H1 (cell line): Measurements from ENCODE around the gene DCAF7. TPM values are rescaled to one million over a fixed set of nuclear protein-coding genes. Genes with fewer than 3 reads are reported as not detected.

Source experiments
- CTCF ChIA-PET: fragments of 300-600 bp; sonication (Branson Sonifier 250); formaldehyde crosslinking; loops from one replicate; lab custom pipeline; 2021; ENCODE audit not compliant: partially characterized antibody; lab: Charles Lee
- POLR2A ChIA-PET: fragments of 300-600 bp; sonication (Branson Sonifier 250); formaldehyde crosslinking; loops from one replicate; lab custom pipeline; 2021; ENCODE audit warnings: inconsistent platforms; ENCODE audit not compliant: partially characterized antibody; lab: Charles Lee
- DNase-seq, 2 experiments: peaks; one replicate each; pipeline versions ENCODE4 v3.0.0 to v3.0.0-alpha.2; 2010 to 2022; ENCODE audit warnings: low spot score in 2 of 2, low read depth in 1 of 2, mixed read lengths in 1 of 2
- FAIRE-seq: peaks from 2 replicates; lab custom pipeline; 2011; peaks lifted over from hg19 to GRCh38; lab: Jason Lieb, UNC
- H2AFZ ChIP-seq: 2 replicates; pipeline ENCODE4 v1.8.1; 2012; ENCODE audit warnings: low read length, inconsistent platforms
- H2AK5ac ChIP-seq: 2 replicates; pipeline ENCODE4 v1.6.1; 2013; ENCODE audit warnings: low read depth, low read length
- H2BK120ac ChIP-seq: replicated peaks from 2 replicates; pipeline ENCODE3; 2013; ENCODE audit warnings: low read depth, low read length, inconsistent platforms
- H2BK12ac ChIP-seq: 2 replicates; pipeline ENCODE4 v1.6.1; 2013; ENCODE audit warnings: low read depth, low read length
- H2BK15ac ChIP-seq: 2 replicates; pipeline ENCODE4 v1.6.1; 2013; ENCODE audit warnings: low read length
- H2BK20ac ChIP-seq: 2 replicates; pipeline ENCODE4 v1.6.1; 2013; ENCODE audit warnings: low read length
- H2BK5ac ChIP-seq: 2 replicates; pipeline ENCODE4 v1.6.1; 2013; ENCODE audit warnings: low read depth, low read length
- H3K14ac ChIP-seq: 2 replicates; pipeline ENCODE4 v1.6.1; 2013; ENCODE audit warnings: inconsistent platforms; ENCODE audit not compliant: insufficient read length
- H3K18ac ChIP-seq: 2 replicates; pipeline ENCODE4 v1.6.1; 2013; ENCODE audit warnings: low read length; ENCODE audit errors: extremely low read depth
- H3K23ac ChIP-seq: 2 replicates; pipeline ENCODE4 v1.6.1; 2013; ENCODE audit warnings: inconsistent platforms; ENCODE audit not compliant: insufficient read length
- H3K23me2 ChIP-seq: 2 replicates; pipeline ENCODE4 v1.6.1; 2013; ENCODE audit warnings: low read depth, low read length
- H3K27ac ChIP-seq: 2 replicates; pipeline ENCODE4 v1.6.1; 2011; ENCODE audit warnings: low read depth, low read length, inconsistent platforms
- H3K27me3 ChIP-seq, 4 experiments: replicated peaks in 1 of 4; 1 replicate in 1 of 4; 2 replicates in 3 of 4; pipeline versions ENCODE4 v1.6.1 to v1.8.1; 2011 to 2013; ENCODE audit warnings: low read length in 3 of 4, mild to moderate bottlenecking in 3 of 4, inconsistent platforms in 2 of 4, mixed read lengths in 2 of 4, moderate library complexity in 1 of 4; ENCODE audit not compliant: control insufficient read depth in 3 of 4, insufficient read depth in 3 of 4; ENCODE audit errors: extremely low read depth in 1 of 4
- H3K36me3 ChIP-seq, 4 experiments: 2 replicates each; pipeline versions ENCODE4 v1.6.1 to v1.8.1; 2011 to 2013; ENCODE audit warnings: mild to moderate bottlenecking in 4 of 4, low read length in 3 of 4, moderate library complexity in 2 of 4, control low read depth in 1 of 4, inconsistent platforms in 1 of 4; ENCODE audit not compliant: insufficient read depth in 4 of 4, control insufficient read depth in 2 of 4
- H3K4ac ChIP-seq: replicated peaks from 2 replicates; pipeline ENCODE3; 2013; ENCODE audit warnings: low read length, low read depth, mixed read lengths, inconsistent platforms; ENCODE audit not compliant: insufficient read length
- H3K4me1 ChIP-seq, 4 experiments: replicated peaks in 1 of 4; 1 replicate in 1 of 4; 2 replicates in 3 of 4; pipeline versions ENCODE4 v1.6.1 to v1.8.1; 2011 to 2013; ENCODE audit warnings: low read length in 3 of 4, inconsistent platforms in 2 of 4, mixed read lengths in 1 of 4; ENCODE audit not compliant: insufficient read depth in 4 of 4, control insufficient read depth in 3 of 4
- H3K4me2 ChIP-seq, 2 experiments: 2 replicates each; pipeline versions ENCODE4 v1.6.1 to v1.8.1; 2011 to 2013; ENCODE audit warnings: low read depth in 2 of 2, low read length in 2 of 2, control low read depth in 1 of 2, inconsistent platforms in 1 of 2, mild to moderate bottlenecking in 1 of 2; ENCODE audit not compliant: insufficient read depth in 1 of 2
- H3K4me3 ChIP-seq, 4 experiments: fragments of 200-600, 300-600 bp in 1 of 4; sonication (generic), shearing (Covaris generic), sonication (Bioruptor Twin) in 1 of 4; 2 replicates each; pipeline versions ENCODE4 v1.5.1 to v1.8.1; 2011 to 2016; ENCODE audit warnings: low read length in 4 of 4, low read depth in 3 of 4, control low read depth in 2 of 4, inconsistent platforms in 2 of 4, mild to moderate bottlenecking in 2 of 4, mixed read lengths in 1 of 4, moderate library complexity in 1 of 4; ENCODE audit not compliant: insufficient read depth in 2 of 4; ENCODE audit errors: extremely low read depth in 1 of 4
- H3K56ac ChIP-seq: replicated peaks from 2 replicates; pipeline ENCODE3; 2013; ENCODE audit warnings: low read depth, mild to moderate bottlenecking, mixed read lengths, low read length, inconsistent platforms; ENCODE audit not compliant: insufficient read length
- H3K79me1 ChIP-seq: 2 replicates; pipeline ENCODE4 v1.6.1; 2013; ENCODE audit warnings: low read depth, low read length, control low read depth
- H3K79me2 ChIP-seq, 2 experiments: 2 replicates each; pipeline versions ENCODE4 v1.6.1 to v1.8.1; 2012 to 2013; ENCODE audit warnings: low read length in 2 of 2, mild to moderate bottlenecking in 2 of 2, inconsistent platforms in 1 of 2; ENCODE audit not compliant: insufficient read depth in 2 of 2, control insufficient read depth in 1 of 2
- H3K9ac ChIP-seq, 4 experiments: replicated peaks in 1 of 4; 1 replicate in 1 of 4; 2 replicates in 3 of 4; pipeline versions ENCODE4 v1.6.1 to v1.8.1; 2011 to 2013; ENCODE audit warnings: low read depth in 3 of 4, low read length in 3 of 4, control low read depth in 2 of 4, mild to moderate bottlenecking in 2 of 4, moderate library complexity in 2 of 4, inconsistent platforms in 1 of 4; ENCODE audit errors: extremely low read depth in 1 of 4
- H3K9me3 ChIP-seq, 2 experiments: 2 replicates each; pipeline versions ENCODE4 v1.6.1 to v1.8.1; 2012 to 2013; ENCODE audit warnings: mild to moderate bottlenecking in 2 of 2, moderate library complexity in 2 of 2, control low read depth in 1 of 2, inconsistent platforms in 1 of 2, low read depth in 1 of 2, low read length in 1 of 2, mixed read lengths in 1 of 2; ENCODE audit not compliant: insufficient read depth in 2 of 2
- H4K20me1 ChIP-seq, 2 experiments: replicated peaks in 1 of 2; 2 replicates each; pipeline versions ENCODE3 to v1.8.1; 2011 to 2013; ENCODE audit warnings: inconsistent platforms in 2 of 2, low read length in 2 of 2, mild to moderate bottlenecking in 1 of 2; ENCODE audit not compliant: insufficient read depth in 2 of 2, control insufficient read depth in 1 of 2
- H4K5ac ChIP-seq: 2 replicates; pipeline ENCODE4 v1.6.1; 2013; ENCODE audit warnings: low read length, low read depth, mixed read lengths, inconsistent platforms; ENCODE audit not compliant: insufficient read length
- H4K8ac ChIP-seq: 2 replicates; pipeline ENCODE4 v1.8.0; 2013; ENCODE audit warnings: mild to moderate bottlenecking, moderate library complexity, low read length, inconsistent platforms; ENCODE audit not compliant: insufficient read depth; ENCODE audit errors: extremely low read depth
- H4K91ac ChIP-seq: replicated peaks from 2 replicates; pipeline ENCODE3; 2013; ENCODE audit warnings: low read length, mixed read lengths, inconsistent platforms; ENCODE audit not compliant: insufficient read length
- CTBP2 ChIP-seq: IDR thresholded peaks from 2 replicates; pipeline ENCODE4 v1.7.0; 2011; ENCODE audit warnings: borderline replicate concordance, mild to moderate bottlenecking, moderate library complexity, mixed read lengths, low read length; ENCODE audit not compliant: insufficient read depth, insufficient read length
- EP300 ChIP-seq, 2 experiments: IDR thresholded peaks; 1 replicate in 1 of 2; 2 replicates in 1 of 2; pipeline ENCODE4 v1.6.1; 2011 to 2012; ENCODE audit warnings: low read depth in 2 of 2, low read length in 2 of 2, mild to moderate bottlenecking in 2 of 2, borderline replicate concordance in 1 of 2, inconsistent platforms in 1 of 2, moderate library complexity in 1 of 2
- FOSL1 ChIP-seq: IDR thresholded peaks from 2 replicates; pipeline ENCODE4 v1.6.1; 2011; ENCODE audit warnings: mild to moderate bottlenecking, low read depth, low read length, moderate library complexity; ENCODE audit not compliant: insufficient read depth
- GABPA ChIP-seq: IDR thresholded peaks from 2 replicates; pipeline ENCODE4 v1.6.1; 2011; ENCODE audit warnings: mild to moderate bottlenecking, low read length, moderate library complexity, borderline replicate concordance; ENCODE audit not compliant: insufficient read depth
- NRF1 ChIP-seq: IDR thresholded peaks from 2 replicates; pipeline ENCODE4 v1.6.1; 2011; ENCODE audit warnings: mild to moderate bottlenecking, low read depth, low read length, improper control_type of control experiment
- POLR2A ChIP-seq, 2 experiments: IDR thresholded peaks; 1 replicate in 1 of 2; 2 replicates in 1 of 2; pipeline ENCODE4 v1.6.1; 2011; ENCODE audit warnings: low read depth in 2 of 2, low read length in 2 of 2, mild to moderate bottlenecking in 2 of 2; ENCODE audit errors: control extremely low read depth in 1 of 2
- POLR2AphosphoS5 ChIP-seq: IDR thresholded peaks from 2 replicates; pipeline ENCODE4 v1.6.1; 2011; ENCODE audit warnings: low read depth, low read length
- POU5F1 ChIP-seq: IDR thresholded peaks from 2 replicates; pipeline ENCODE4 v1.6.1; 2011; ENCODE audit warnings: low read depth, mild to moderate bottlenecking, low read length, moderate library complexity
- RBBP5 ChIP-seq: IDR thresholded peaks from 2 replicates; pipeline ENCODE4 v1.7.1; 2012; ENCODE audit warnings: low read depth, mild to moderate bottlenecking, inconsistent platforms, low read length, moderate library complexity, borderline replicate concordance
- RXRA ChIP-seq: IDR thresholded peaks from 2 replicates; pipeline ENCODE4 v1.6.1; 2011; ENCODE audit warnings: low read depth, mild to moderate bottlenecking, low read length, moderate library complexity; ENCODE audit not compliant: insufficient read depth
- SAP30 ChIP-seq: fragments of 300-600 bp; sonication (generic); IDR thresholded peaks from 2 replicates; pipeline ENCODE4 v1.7.1; 2012; ENCODE audit warnings: low read length, moderate library complexity, mild to moderate bottlenecking, inconsistent platforms; ENCODE audit not compliant: insufficient read depth, insufficient replicate concordance
- SIRT6 ChIP-seq: IDR thresholded peaks from one replicate; pipeline ENCODE4 v1.7.1; 2012; ENCODE audit warnings: low read length, inconsistent platforms
- TEAD4 ChIP-seq: IDR thresholded peaks from 2 replicates; pipeline ENCODE4 v1.6.1; 2012; ENCODE audit warnings: low read depth, low read length, inconsistent platforms, mixed read lengths
- ZNF274 ChIP-seq: IDR thresholded peaks from 2 replicates; pipeline ENCODE4 v1.7.0; 2012; ENCODE audit warnings: low read length, borderline replicate concordance; ENCODE audit errors: extremely low read depth
- WGBS, 2 experiments: shearing (Covaris generic) in 1 of 2; methylation state at CpG; one replicate each; pipeline versions ENCODE4 v1.1.6 to v1.1.7; 2013 to 2015; ENCODE audit warnings: low lambda C conversion rate in 2 of 2, mixed read lengths in 2 of 2, inconsistent platforms in 1 of 2, low coverage in 1 of 2, missing lambda C conversion rate in 1 of 2; ENCODE audit not compliant: insufficient replicate concordance in 2 of 2, insufficient coverage in 1 of 2, insufficient read length in 1 of 2; ENCODE audit errors: extremely low coverage in 1 of 2, missing lambda C conversion rate in 1 of 2; 5-methylcytosine and 5-hydroxymethylcytosine counted together
- polyA plus RNA-seq, 7 experiments: library from polyadenylated mRNA; depleted of rRNA in 3 of 7; stranded (reverse) in 5 of 7; unstranded in 2 of 7; fragments of >200 nt in 5 of 7; fragments of 200-250 nt in 2 of 7; gene quantifications; 1 replicate in 5 of 7; 2 replicates in 1 of 7; 4 replicates in 1 of 7; pipeline versions ENCODE4 v1.2.1 to v1.2.3, GENCODE V29; 2011 to 2013; ENCODE audit warnings: missing spikeins in 2 of 7, mixed read lengths in 2 of 7
- total RNA-seq: library from RNA; stranded (reverse); fragmentation: NEBNext Ultra II Directional; extraction: Animal tissue kit (Norgen Biotek cat#: 25700); gene quantifications from 2 replicates; pipeline ENCODE4 v1.2.1, GENCODE V29; 2021

DCAF7 gene
- total and polyA plus RNA-seq, 2 of the 8 experiments (the other 6 are each of a cell fraction or from before 2014, with no cell fraction given): 74.9 to 94.1 TPM

DNA sequence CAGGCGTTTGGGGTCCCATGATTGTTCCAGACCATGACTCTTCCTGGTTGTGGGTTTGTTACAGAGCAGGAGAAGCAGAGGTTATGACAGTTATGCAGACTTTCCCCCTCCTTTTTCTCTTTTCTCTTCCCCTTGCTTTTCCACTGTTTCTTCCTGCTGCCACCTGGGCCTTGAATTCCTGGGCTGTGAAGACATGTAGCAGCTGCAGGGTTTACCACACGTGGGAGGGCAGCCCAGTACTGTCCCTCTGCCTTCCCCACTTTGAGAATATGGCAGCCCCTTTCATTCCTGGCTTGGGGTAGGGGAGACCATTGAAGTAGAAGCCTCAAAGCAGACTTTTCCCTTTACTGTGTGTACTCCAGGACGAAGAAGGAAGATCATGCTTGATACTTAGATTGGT is 42.5 kb downstream of the DCAF7 start:
- 82% methylated on average over 3 of the region's 3 CpGs; no CpG with 5 or more reads in 1 of the 2 experiments for WGBS, 2 experiments
- no peaks in the 10 kb centered on the region; the same call in 1 of the 2 replicates for H3K23me2 ChIP-seq
- no peak overlapping the region for H2BK20ac ChIP-seq
- no peak for DNase-seq
- H4K91ac ChIP-seq: no peak overlapping the region
- no peak overlapping the region for H4K8ac ChIP-seq
- H2BK15ac ChIP-seq: no peak overlapping the region
- no peaks in the 10 kb centered on the region for H3K27me3 ChIP-seq
- ChIA-PET POLR2A (interaction anchor here (1.1 kb wide), 1 partner anchor 13 kb away, joined by 3 read pairs; no protein-coding TSS in a partner anchor), CTCF (interaction anchor here (1.8 to 2.4 kb wide), 3 partner anchors 19 to 167 kb away, joined by 3 to 10 read pairs (median 6); no protein-coding TSS in a partner anchor)
- H2BK12ac ChIP-seq: no peak overlapping the region
- no peaks in the 10 kb centered on the region for H3K9me3 ChIP-seq
- peaks cover 13 to 32% (median 29%) of the 10 kb centered on the region in 4 experiments; a peak in 7 of 8 replicates for H3K36me3 ChIP-seq
- H2BK120ac ChIP-seq: no peak overlapping the region
- H2BK5ac ChIP-seq: no peak overlapping the region; the same call in 1 of the 2 replicates
- H3K4me3 ChIP-seq: no peak overlapping the region
- no peak overlapping the region for H3K27ac ChIP-seq
- H3K9ac ChIP-seq: no peak overlapping the region
- H3K23ac ChIP-seq: no peak overlapping the region
- H3K4me2 ChIP-seq: no peak overlapping the region
- H2AK5ac ChIP-seq: no peak overlapping the region
- H4K20me1 ChIP-seq: peaks cover 0 to 2% of the 10 kb centered on the region in 2 experiments
- no peak overlapping the region for H3K56ac ChIP-seq
- H3K4me1 ChIP-seq: no peaks in the 10 kb centered on the region
- H2AFZ ChIP-seq: no peak overlapping the region
- H3K4ac ChIP-seq: no peak overlapping the region
- no peak overlapping the region for H4K5ac ChIP-seq
- H3K79me2 ChIP-seq: no peaks in the 10 kb centered on the region
- no peak overlapping the region for H3K18ac ChIP-seq
- no peaks in the 10 kb centered on the region; the same call in 1 of the 2 replicates for H3K79me1 ChIP-seq
- FAIRE-seq: no peak
- no peak overlapping the region for H3K14ac ChIP-seq
- TF ChIP-seq SIRT6 (no peak), TEAD4 (no peak), POLR2AphosphoS5 (no peak), NRF1 (no peak), GABPA (no peak), POLR2A (IDR thresholded peaks at IDR 0.05; ENCODE audit: control extremely low read depth in 1 of 2, low read depth in 2 of 2, low read length in 2 of 2) (no peak), POU5F1 (no peak), SAP30 (no peak), CTBP2 (no peak), FOSL1 (no peak), RXRA (no peak), RBBP5 (no peak), ZNF274 (no peak), EP300 (IDR thresholded peaks at IDR 0.05; ENCODE audit: borderline replicate concordance in 1 of 2, low read depth in 2 of 2, low read length in 2 of 2) (no peak)
